Measurements from ENCODE around the gene PIANP.
A peak's percentile ranks its signal among the peaks of the same experiment; 100 is the strongest.

PIANP gene

GRCh38 chr12:6666211-6666610 is 34.4 kb downstream of the PIANP start:
- Mint-ChIP-seq H3K4me3 (no peak overlapping the region), H3K36me3 (ENCODE audit: low read depth) (peaks cover 76% of the 10 kb centered on the region)

GRCh38 chr12:6664902-6665301 is 35.7 kb downstream of the PIANP start:
- H3K27ac Mint-ChIP-seq = no peak overlapping the region
- peaks cover 33% of the 10 kb centered on the region for H3K4me1 Mint-ChIP-seq (ENCODE audit: low read depth)
- peaks cover 63% of the 10 kb centered on the region for H3K36me3 Mint-ChIP-seq (ENCODE audit: low read depth)
- H3K27me3 Mint-ChIP-seq = no peaks in the 10 kb centered on the region
- H3K4me3 Mint-ChIP-seq = no peak overlapping the region
- no peak for DNase-seq
- H3K9me3 Mint-ChIP-seq = no peaks in the 10 kb centered on the region

More at GRCh38 chr12:6666211-6666610, 34.4 kb downstream of the PIANP start:
- H3K27me3 Mint-ChIP-seq = no peaks in the 10 kb centered on the region
- H3K27ac Mint-ChIP-seq = no peak overlapping the region
- peaks cover 29% of the 10 kb centered on the region for H3K4me1 Mint-ChIP-seq (ENCODE audit: low read depth)
- DNase-seq = no peak
- no peaks in the 10 kb centered on the region for H3K9me3 Mint-ChIP-seq

GRCh38 chr12:6662906-6663742 is 37.5 kb downstream of the PIANP start, which contains the start of gene ING4:
ING4 (minus strand) TSS chr12:6663119; CDS start chr12:6663101, 18 bp downstream.
- Mint-ChIP-seq H3K9me3 (no peaks in the 10 kb centered on the region), H3K36me3 (ENCODE audit: low read depth) (peaks cover 54% of the 10 kb centered on the region), H3K27ac (peak within 1 kb of the TSS; percentile 96), H3K4me1 (ENCODE audit: low read depth) (peaks cover 40% of the 10 kb centered on the region), H3K27me3 (no peaks in the 10 kb centered on the region), H3K4me3 (peak within 1 kb of the TSS; percentile 92)
- DNase-seq = peak; percentile 90

GRCh38 chr12:6662602-6662905 is 38.1 kb downstream of the PIANP start:
- no peak for DNase-seq
- Mint-ChIP-seq H3K27ac (peak overlapping the region; percentile 96), H3K9me3 (no peaks in the 10 kb centered on the region), H3K4me3 (peak overlapping the region; percentile 92), H3K36me3 (ENCODE audit: low read depth) (peaks cover 49% of the 10 kb centered on the region), H3K27me3 (no peaks in the 10 kb centered on the region), H3K4me1 (ENCODE audit: low read depth) (peaks cover 41% of the 10 kb centered on the region)

- peaks cover 73% of the 10 kb centered on the region for H3K36me3 Mint-ChIP-seq (ENCODE audit: low read depth)
- peak overlapping the region; percentile 5 for H3K27ac Mint-ChIP-seq
- H3K9me3 Mint-ChIP-seq = no peaks in the 10 kb centered on the region
- no peak overlapping the region for H3K4me3 Mint-ChIP-seq
- DNase-seq = no peak
- no peaks in the 10 kb centered on the region for H3K27me3 Mint-ChIP-seq
- H3K4me1 Mint-ChIP-seq (ENCODE audit: low read depth) = peaks cover 8% of the 10 kb centered on the region
Observed at GRCh38 chr12:6653987-6654386, 46.6 kb downstream of the PIANP start.

GRCh38 chr12:6653342-6653741 is 47.3 kb downstream of the PIANP start:
- no peak for DNase-seq
- Mint-ChIP-seq H3K27me3 (no peaks in the 10 kb centered on the region), H3K9me3 (no peaks in the 10 kb centered on the region), H3K4me3 (no peak overlapping the region), H3K36me3 (ENCODE audit: low read depth) (peaks cover 70% of the 10 kb centered on the region), H3K27ac (no peak overlapping the region), H3K4me1 (ENCODE audit: low read depth) (peaks cover 4% of the 10 kb centered on the region)

- H3K27me3 Mint-ChIP-seq = no peaks in the 10 kb centered on the region
Observed at GRCh38 chr12:6652391-6652790, 48.2 kb downstream of the PIANP start.

GRCh38 chr12:6650832-6651231 is 49.8 kb downstream of the PIANP start:
- Mint-ChIP-seq H3K27me3 (no peaks in the 10 kb centered on the region), H3K4me1 (ENCODE audit: low read depth) (peaks cover 10% of the 10 kb centered on the region), H3K9me3 (no peaks in the 10 kb centered on the region), H3K4me3 (no peak overlapping the region), H3K36me3 (ENCODE audit: low read depth) (peaks cover 66% of the 10 kb centered on the region), H3K27ac (no peak overlapping the region)
- no peak for DNase-seq

More at GRCh38 chr12:6652391-6652790, 48.2 kb downstream of the PIANP start:
- Mint-ChIP-seq H3K4me1 (ENCODE audit: low read depth) (peaks cover under 1% of the 10 kb centered on the region), H3K27ac (no peak overlapping the region), H3K9me3 (no peaks in the 10 kb centered on the region), H3K36me3 (ENCODE audit: low read depth) (peaks cover 70% of the 10 kb centered on the region), H3K4me3 (no peak overlapping the region)
- no peak for DNase-seq

GRCh38 chr12:6647083-6647604 is 53.5 kb downstream of the PIANP start, which contains the start of gene ACRBP:
ACRBP (minus strand) TSS chr12:6647432; CDS start chr12:6647366, 66 bp downstream.
- Mint-ChIP-seq H3K27me3 (no peaks in the 10 kb centered on the region), H3K27ac (peak within 1 kb of the TSS; percentile 76), H3K4me3 (peak within 1 kb of the TSS; percentile 66), H3K4me1 (ENCODE audit: low read depth) (peaks cover 10% of the 10 kb centered on the region), H3K36me3 (ENCODE audit: low read depth) (peaks cover 40% of the 10 kb centered on the region), H3K9me3 (peaks cover 14% of the 10 kb centered on the region)
- peak; percentile 66 for DNase-seq

GRCh38 chr12:6646276-6647082 is 54.1 kb downstream of the PIANP start:
- peak overlapping the region; percentile 66 for H3K4me3 Mint-ChIP-seq
- peak overlapping the region; percentile 76 for H3K27ac Mint-ChIP-seq
- DNase-seq = no peak
- H3K9me3 Mint-ChIP-seq = peaks cover 14% of the 10 kb centered on the region
- H3K4me1 Mint-ChIP-seq (ENCODE audit: low read depth) = peaks cover 10% of the 10 kb centered on the region
- peaks cover 35% of the 10 kb centered on the region for H3K36me3 Mint-ChIP-seq (ENCODE audit: low read depth)
- no peaks in the 10 kb centered on the region for H3K27me3 Mint-ChIP-seq

GRCh38 chr12:6644903-6645302 is 55.7 kb downstream of the PIANP start:
- no peak for DNase-seq
- Mint-ChIP-seq H3K27ac (no peak overlapping the region), H3K27me3 (no peaks in the 10 kb centered on the region), H3K9me3 (peaks cover 14% of the 10 kb centered on the region), H3K4me1 (ENCODE audit: low read depth) (peaks cover 10% of the 10 kb centered on the region), H3K36me3 (ENCODE audit: low read depth) (peaks cover 20% of the 10 kb centered on the region), H3K4me3 (no peak overlapping the region)

- H3K4me1 Mint-ChIP-seq (ENCODE audit: low read depth) = peaks cover 10% of the 10 kb centered on the region
- DNase-seq = no peak
- H3K27me3 Mint-ChIP-seq = no peaks in the 10 kb centered on the region
- no peak overlapping the region for H3K4me3 Mint-ChIP-seq
- peaks cover 20% of the 10 kb centered on the region for H3K36me3 Mint-ChIP-seq (ENCODE audit: low read depth)
- peaks cover 14% of the 10 kb centered on the region for H3K9me3 Mint-ChIP-seq
- H3K27ac Mint-ChIP-seq = no peak overlapping the region
Observed at GRCh38 chr12:6644257-6644596, 56.4 kb downstream of the PIANP start.

All from activated T-cell treated with anti-CD3 and anti-CD28 coated beads, Interleukin-2, amount 50 U/mL, for 24 hours (primary cell).